K562 (cell line): ENCODE measurements around the gene YARS1. TPM values are rescaled to one million over a fixed set of nuclear protein-coding genes. Genes with fewer than 3 reads are reported as not detected.

Source experiments
- POLR2G ChIP-seq: fragments of 200-400 bp; formaldehyde crosslinking; IDR thresholded peaks from 2 replicates; pipeline ENCODE4 v1.6.1; 2017; ENCODE audit warnings: low read depth, mild to moderate bottlenecking, antibody characterized with exemption, low read length, moderate library complexity
- ZFX ChIP-seq: sonication (generic); formaldehyde crosslinking; IDR thresholded peaks from 2 replicates; pipeline ENCODE4 v1.8.0; 2022; ENCODE audit warnings: mild to moderate bottlenecking, missing genetic modification reagents, moderate library complexity
- polyA plus RNA-seq, 8 experiments: library from polyadenylated mRNA; depleted of rRNA in 4 of 8; stranded (reverse) in 5 of 8; unstranded in 3 of 8; fragments of >200 nt; fragmentation: Nextera tagmentation in 2 of 8; fragmentation: Illumina TruSeq in 1 of 8; extraction: Ambion mirVana in 2 of 8; extraction: Trizol in 1 of 8; gene quantifications; 2 replicates each; pipeline versions ENCODE4 v1.2.1 to v1.2.3, GENCODE V29; 2011 to 2014; ENCODE audit warnings: inconsistent platforms in 1 of 8, missing spikeins in 1 of 8
- total RNA-seq, 7 experiments: library from RNA; depleted of rRNA in 6 of 7; stranded (reverse); fragments of >200 nt in 6 of 7; fragmentation: Illumina TruSeq in 2 of 7; extraction: Trizol in 2 of 7; gene quantifications; 2 replicates each; pipeline versions ENCODE4 v1.2.1 to v1.2.3, GENCODE V29; 2011 to 2021; ENCODE audit warnings: low replicate concordance in 1 of 7
- TF ChIP-seq, protein P1 (sequence below): sonication (generic); formaldehyde crosslinking; IDR thresholded peaks from 2 replicates; pipeline ENCODE4 v1.8.0; 2023; ENCODE audit warnings: mild to moderate bottlenecking, missing genetic modification reagents
- TF ChIP-seq, protein P2 (sequence below): sonication (generic); formaldehyde crosslinking; IDR thresholded peaks from 2 replicates; pipeline ENCODE4 v1.8.1; 2023; ENCODE audit warnings: mild to moderate bottlenecking, missing genetic modification reagents

The YARS1 gene
- total and polyA plus RNA-seq, 9 of the 15 experiments (the other 6 are each of a cell fraction or from before 2014, with no cell fraction given) = 66.2 to 336 (median 201) TPM

DNA sequence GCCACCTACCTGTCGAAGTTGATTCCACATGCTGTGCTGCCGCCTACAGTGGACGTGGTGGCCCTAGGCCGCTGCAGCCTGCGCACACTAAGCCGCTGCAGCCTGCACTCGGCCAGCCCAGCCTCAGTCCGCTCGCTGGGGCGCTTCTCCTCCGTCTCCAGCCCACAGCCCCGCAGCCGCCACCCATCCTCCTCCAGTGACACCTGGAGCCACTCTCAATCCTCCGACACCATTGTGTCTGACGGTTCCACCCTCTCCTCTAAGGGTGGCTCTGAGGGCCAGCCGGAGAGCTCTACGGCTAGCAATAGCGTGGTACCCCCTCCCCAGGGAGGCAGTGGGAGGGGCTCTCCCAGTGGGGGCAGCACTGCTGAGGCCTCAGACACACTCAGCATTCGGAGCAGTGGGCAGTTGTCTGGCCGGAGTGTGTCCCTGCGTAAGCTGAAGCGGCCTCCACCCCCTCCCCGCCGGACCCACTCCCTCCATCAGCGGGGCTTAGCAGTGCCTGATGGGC lies 46.9 kb downstream of the YARS1 start (continued):
- TF ChIP-seq, protein P1, sequence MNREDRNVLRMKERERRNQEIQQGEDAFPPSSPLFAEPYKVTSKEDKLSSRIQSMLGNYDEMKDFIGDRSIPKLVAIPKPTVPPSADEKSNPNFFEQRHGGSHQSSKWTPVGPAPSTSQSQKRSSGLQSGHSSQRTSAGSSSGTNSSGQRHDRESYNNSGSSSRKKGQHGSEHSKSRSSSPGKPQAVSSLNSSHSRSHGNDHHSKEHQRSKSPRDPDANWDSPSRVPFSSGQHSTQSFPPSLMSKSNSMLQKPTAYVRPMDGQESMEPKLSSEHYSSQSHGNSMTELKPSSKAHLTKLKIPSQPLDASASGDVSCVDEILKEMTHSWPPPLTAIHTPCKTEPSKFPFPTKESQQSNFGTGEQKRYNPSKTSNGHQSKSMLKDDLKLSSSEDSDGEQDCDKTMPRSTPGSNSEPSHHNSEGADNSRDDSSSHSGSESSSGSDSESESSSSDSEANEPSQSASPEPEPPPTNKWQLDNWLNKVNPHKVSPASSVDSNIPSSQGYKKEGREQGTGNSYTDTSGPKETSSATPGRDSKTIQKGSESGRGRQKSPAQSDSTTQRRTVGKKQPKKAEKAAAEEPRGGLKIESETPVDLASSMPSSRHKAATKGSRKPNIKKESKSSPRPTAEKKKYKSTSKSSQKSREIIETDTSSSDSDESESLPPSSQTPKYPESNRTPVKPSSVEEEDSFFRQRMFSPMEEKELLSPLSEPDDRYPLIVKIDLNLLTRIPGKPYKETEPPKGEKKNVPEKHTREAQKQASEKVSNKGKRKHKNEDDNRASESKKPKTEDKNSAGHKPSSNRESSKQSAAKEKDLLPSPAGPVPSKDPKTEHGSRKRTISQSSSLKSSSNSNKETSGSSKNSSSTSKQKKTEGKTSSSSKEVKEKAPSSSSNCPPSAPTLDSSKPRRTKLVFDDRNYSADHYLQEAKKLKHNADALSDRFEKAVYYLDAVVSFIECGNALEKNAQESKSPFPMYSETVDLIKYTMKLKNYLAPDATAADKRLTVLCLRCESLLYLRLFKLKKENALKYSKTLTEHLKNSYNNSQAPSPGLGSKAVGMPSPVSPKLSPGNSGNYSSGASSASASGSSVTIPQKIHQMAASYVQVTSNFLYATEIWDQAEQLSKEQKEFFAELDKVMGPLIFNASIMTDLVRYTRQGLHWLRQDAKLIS (CRISPR knock-in tag) = no peak
- TF ChIP-seq, protein P2, sequence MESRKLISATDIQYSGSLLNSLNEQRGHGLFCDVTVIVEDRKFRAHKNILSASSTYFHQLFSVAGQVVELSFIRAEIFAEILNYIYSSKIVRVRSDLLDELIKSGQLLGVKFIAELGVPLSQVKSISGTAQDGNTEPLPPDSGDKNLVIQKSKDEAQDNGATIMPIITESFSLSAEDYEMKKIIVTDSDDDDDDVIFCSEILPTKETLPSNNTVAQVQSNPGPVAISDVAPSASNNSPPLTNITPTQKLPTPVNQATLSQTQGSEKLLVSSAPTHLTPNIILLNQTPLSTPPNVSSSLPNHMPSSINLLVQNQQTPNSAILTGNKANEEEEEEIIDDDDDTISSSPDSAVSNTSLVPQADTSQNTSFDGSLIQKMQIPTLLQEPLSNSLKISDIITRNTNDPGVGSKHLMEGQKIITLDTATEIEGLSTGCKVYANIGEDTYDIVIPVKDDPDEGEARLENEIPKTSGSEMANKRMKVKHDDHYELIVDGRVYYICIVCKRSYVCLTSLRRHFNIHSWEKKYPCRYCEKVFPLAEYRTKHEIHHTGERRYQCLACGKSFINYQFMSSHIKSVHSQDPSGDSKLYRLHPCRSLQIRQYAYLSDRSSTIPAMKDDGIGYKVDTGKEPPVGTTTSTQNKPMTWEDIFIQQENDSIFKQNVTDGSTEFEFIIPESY (CRISPR knock-in tag) = peak; percentile 100
- peak; percentile 72 for TF ChIP-seq ZFX (CRISPR knock-in tag)
- TF ChIP-seq POLR2G = 0 out of 2 replicates have a peak, but pooled peaks have one; percentile 20
